RCC 7860 (cell line): ENCODE measurements around the gene CHD1.

Experiments
- DNase-seq: peaks from one replicate; pipeline ENCODE4 v3.0.0-alpha.2; 2015; ENCODE audit warnings: low spot score
- FAIRE-seq: peaks from 2 replicates; lab custom pipeline; 2012; peaks lifted over from hg19 to GRCh38; lab: Jason Lieb, UNC

CHD1 gene

GRCh38 chr5:98936948-98937715, 8.3 kb upstream of the CHD1 start:
- FAIRE-seq (no peak), DNase-seq (no peak)

GRCh38 chr5:98935206-98935605, 6.4 kb upstream of the CHD1 start:
- FAIRE-seq (no peak), DNase-seq (no peak)

- FAIRE-seq = no peak
These were observed 5.7 kb upstream of the CHD1 start for GRCh38 chr5:98934546-98934945.

GRCh38 chr5:98933445-98934072, 4.8 kb upstream of the CHD1 start:
- FAIRE-seq (no peak), DNase-seq (no peak)

More at GRCh38 chr5:98934546-98934945, 5.7 kb upstream of the CHD1 start:
- no peak for DNase-seq

- DNase-seq (no peak), FAIRE-seq (no peak)
These were observed 2.4 kb upstream of the CHD1 start for GRCh38 chr5:98930972-98931762.

- FAIRE-seq (no peak), DNase-seq (no peak)
These were observed 997 bp upstream of the CHD1 start for GRCh38 chr5:98929710-98930298.

- FAIRE-seq (no peak), DNase-seq (peak; percentile 7)
These were observed 576 bp downstream of the CHD1 start for GRCh38 chr5:98927989-98928872.

GRCh38 chr5:98927242-98927988, 1.4 kb downstream of the CHD1 start:
- DNase-seq (peak; percentile 17), FAIRE-seq (peak; percentile 2)

- DNase-seq = no peak
- FAIRE-seq = no peak
These were observed 4.8 kb downstream of the CHD1 start for GRCh38 chr5:98923966-98924365.

GRCh38 chr5:98921947-98922505, 6.8 kb downstream of the CHD1 start:
- DNase-seq = no peak
- no peak for FAIRE-seq

- FAIRE-seq = no peak
- no peak for DNase-seq
These were observed 11.4 kb downstream of the CHD1 start for GRCh38 chr5:98917433-98917832.

- FAIRE-seq = no peak
- no peak for DNase-seq
These were observed 12.3 kb downstream of the CHD1 start for GRCh38 chr5:98916540-98916939.

- DNase-seq (no peak), FAIRE-seq (no peak)
These were observed 14.9 kb downstream of the CHD1 start for GRCh38 chr5:98913911-98914310.

- DNase-seq = no peak
- FAIRE-seq = no peak
These were observed 17.3 kb downstream of the CHD1 start for GRCh38 chr5:98911280-98912040.

GRCh38 chr5:98909363-98909762, 19.4 kb downstream of the CHD1 start:
- FAIRE-seq = no peak
- no peak for DNase-seq

- DNase-seq (no peak), FAIRE-seq (no peak)
These were observed 20.9 kb downstream of the CHD1 start for GRCh38 chr5:98907951-98908350.

- FAIRE-seq (no peak), DNase-seq (no peak)
These were observed 22.0 kb downstream of the CHD1 start for GRCh38 chr5:98906756-98907355.
